Measurements from ENCODE around the gene FOXG1. TPM values are rescaled to one million over a fixed set of nuclear protein-coding genes. Genes with fewer than 3 reads are reported as not detected.

FOXG1 gene
- total and polyA plus RNA-seq, 2 donors (not counting 1 experiment from before 2014, with no cell fraction given), result not detected

DNA sequence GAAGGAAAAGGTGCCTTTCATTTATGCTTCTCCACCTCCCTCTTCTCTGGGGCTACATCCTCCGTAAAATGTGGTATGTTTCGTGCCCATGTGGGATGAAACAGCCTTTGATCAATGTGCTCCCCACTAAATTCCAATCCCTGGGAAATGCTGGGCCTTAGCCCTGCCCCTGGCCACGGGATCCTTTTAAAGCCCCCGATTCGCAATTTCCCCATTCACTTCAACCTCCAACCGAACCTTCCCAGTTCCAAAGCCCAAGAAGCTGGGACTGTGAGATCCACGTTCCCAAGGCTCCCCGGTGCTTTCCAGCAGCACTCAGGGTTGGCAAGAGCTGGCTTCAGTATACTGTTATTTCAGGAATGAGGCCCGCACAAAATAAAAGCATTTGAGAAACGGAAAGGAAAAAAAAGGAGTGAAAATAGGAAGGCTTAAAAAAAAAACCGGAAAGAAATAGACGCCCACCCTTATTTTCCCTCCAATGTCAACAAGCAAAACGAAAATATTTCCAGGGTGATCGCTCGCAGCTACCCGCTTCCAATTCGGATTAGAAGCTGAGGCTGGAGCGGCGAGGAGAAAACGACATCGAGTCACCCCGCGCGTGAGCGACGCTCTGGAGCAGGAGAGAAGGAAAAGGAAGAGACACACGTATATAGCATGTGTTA lies 1.3 kb upstream of the FOXG1 start:
- Mint-ChIP-seq H3K4me3 (peak overlapping the region; percentile 44), H3K9me3 (ENCODE audit: insufficient read depth) (no peaks in the 10 kb centered on the region), H3K27ac (peak overlapping the region; percentile 41), H3K4me1 (peaks cover 20% of the 10 kb centered on the region), H3K27me3 (peaks cover 60% of the 10 kb centered on the region)
- Histone ChIP-seq H4K20me1 (ENCODE audit: control insufficient read depth, insufficient read depth, low read length, poor library complexity, severe bottlenecking) (no peaks in the 10 kb centered on the region), H3K9ac (ENCODE audit: low read length) (no peak overlapping the region), H3K4me3 (ENCODE audit: control extremely low read depth in 1 of 5, extremely low read depth in 1 of 5, insufficient read depth in 1 of 5, low read depth in 2 of 5, low read length in 4 of 5) (no peak overlapping the region), H2AFZ (ENCODE audit: insufficient read depth, low read depth, low read length, poor library complexity, severe bottlenecking) (peak overlapping the region; percentile 22), H3K36me3 (replicated peaks in 1 of 2; ENCODE audit: control extremely low read depth in 1 of 2, control insufficient read depth in 1 of 2, extremely low read depth in 1 of 2, insufficient read depth in 2 of 2, low read length in 1 of 2) (no peaks in the 10 kb centered on the region), H3K27ac (ENCODE audit: low read length in 2 of 2) (no peak overlapping the region), H3K79me2 (ENCODE audit: control insufficient read depth, insufficient read depth, low read length) (no peaks in the 10 kb centered on the region), H3K27me3 (replicated peaks in 1 of 4; ENCODE audit: control extremely low read depth in 1 of 4, control insufficient read depth in 3 of 4, insufficient read depth in 4 of 4, low read length in 3 of 4) (peaks cover 0 to 52% (median 32%) of the 10 kb centered on the region in 4 experiments), H3K4me1 (ENCODE audit: control insufficient read depth in 2 of 2, insufficient read depth in 2 of 2, low read length in 2 of 2) (peaks cover 0 to 23% of the 10 kb centered on the region in 2 donors), H3K9me3 (ENCODE audit: control extremely low read depth in 1 of 3, control insufficient read depth in 2 of 3, insufficient read depth in 1 of 3, low read length in 2 of 3) (peaks cover 0 to 22% (median 0%) of the 10 kb centered on the region in 3 donors), H3K4me2 (replicated peaks; ENCODE audit: low read depth, low read length, poor library complexity, severe bottlenecking) (peak overlapping the region; percentile 68)
- 12% methylated on average over 21 of the region's 27 CpGs for WGBS (ENCODE audit: insufficient coverage)
- intact Hi-C loops (cut with micrococcal nuclease), result no loop called here
- ChIA-PET CTCF (interaction anchor here (1.1 kb wide), 1 partner anchor 10 kb away, joined by 4 read pairs; no protein-coding TSS in a partner anchor), POLR2A (no interaction called here)
- DNase-seq (no peak), ATAC-seq (ENCODE audit: low read depth) (no peak)
- no peak for TF ChIP-seq EZH2 (IDR thresholded peaks at IDR 0.05; ENCODE audit: borderline replicate concordance, insufficient read depth, low read depth, low read length, poor library complexity, severe bottlenecking)
- TF ChIP-seq, protein P1, sequence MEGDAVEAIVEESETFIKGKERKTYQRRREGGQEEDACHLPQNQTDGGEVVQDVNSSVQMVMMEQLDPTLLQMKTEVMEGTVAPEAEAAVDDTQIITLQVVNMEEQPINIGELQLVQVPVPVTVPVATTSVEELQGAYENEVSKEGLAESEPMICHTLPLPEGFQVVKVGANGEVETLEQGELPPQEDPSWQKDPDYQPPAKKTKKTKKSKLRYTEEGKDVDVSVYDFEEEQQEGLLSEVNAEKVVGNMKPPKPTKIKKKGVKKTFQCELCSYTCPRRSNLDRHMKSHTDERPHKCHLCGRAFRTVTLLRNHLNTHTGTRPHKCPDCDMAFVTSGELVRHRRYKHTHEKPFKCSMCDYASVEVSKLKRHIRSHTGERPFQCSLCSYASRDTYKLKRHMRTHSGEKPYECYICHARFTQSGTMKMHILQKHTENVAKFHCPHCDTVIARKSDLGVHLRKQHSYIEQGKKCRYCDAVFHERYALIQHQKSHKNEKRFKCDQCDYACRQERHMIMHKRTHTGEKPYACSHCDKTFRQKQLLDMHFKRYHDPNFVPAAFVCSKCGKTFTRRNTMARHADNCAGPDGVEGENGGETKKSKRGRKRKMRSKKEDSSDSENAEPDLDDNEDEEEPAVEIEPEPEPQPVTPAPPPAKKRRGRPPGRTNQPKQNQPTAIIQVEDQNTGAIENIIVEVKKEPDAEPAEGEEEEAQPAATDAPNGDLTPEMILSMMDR (IDR thresholded peaks at IDR 0.05), result no peak

- no peak overlapping the region for H3K27ac Mint-ChIP-seq
- Histone ChIP-seq H3K4me3 (ENCODE audit: control extremely low read depth in 1 of 5, extremely low read depth in 1 of 5, insufficient read depth in 1 of 5, low read depth in 2 of 5, low read length in 4 of 5) (peak overlapping the region in 3 of 5 experiments; percentile 18 to 33 (median 25)), H2AFZ (ENCODE audit: insufficient read depth, low read depth, low read length, poor library complexity, severe bottlenecking) (peak overlapping the region; percentile 22), H3K4me1 (ENCODE audit: control insufficient read depth in 2 of 2, insufficient read depth in 2 of 2, low read length in 2 of 2) (peaks cover 0 to 23% of the 10 kb centered on the region in 2 donors), H3K79me2 (ENCODE audit: control insufficient read depth, insufficient read depth, low read length) (no peaks in the 10 kb centered on the region), H3K27me3 (replicated peaks in 1 of 4; ENCODE audit: control extremely low read depth in 1 of 4, control insufficient read depth in 3 of 4, insufficient read depth in 4 of 4, low read length in 3 of 4) (peaks cover 0 to 48% (median 32%) of the 10 kb centered on the region in 4 experiments), H3K9me3 (ENCODE audit: control extremely low read depth in 1 of 3, control insufficient read depth in 2 of 3, insufficient read depth in 1 of 3, low read length in 2 of 3) (peaks cover 0 to 22% (median 0%) of the 10 kb centered on the region in 3 donors), H3K4me2 (replicated peaks; ENCODE audit: low read depth, low read length, poor library complexity, severe bottlenecking) (peak overlapping the region; percentile 68), H3K9ac (ENCODE audit: low read length) (peak overlapping the region; percentile 35), H4K20me1 (ENCODE audit: control insufficient read depth, insufficient read depth, low read length, poor library complexity, severe bottlenecking) (no peaks in the 10 kb centered on the region), H3K27ac (ENCODE audit: low read length in 2 of 2) (no peak overlapping the region), H3K36me3 (replicated peaks in 1 of 2; ENCODE audit: control extremely low read depth in 1 of 2, control insufficient read depth in 1 of 2, extremely low read depth in 1 of 2, insufficient read depth in 2 of 2, low read length in 1 of 2) (no peaks in the 10 kb centered on the region)
- TF ChIP-seq, protein P1 (IDR thresholded peaks at IDR 0.05), result no peak
- no peak for TF ChIP-seq EZH2 (IDR thresholded peaks at IDR 0.05; ENCODE audit: borderline replicate concordance, insufficient read depth, low read depth, low read length, poor library complexity, severe bottlenecking)
- WGBS (ENCODE audit: insufficient coverage), result 9% methylated on average over 29 of the region's 33 CpGs
- ATAC-seq (ENCODE audit: low read depth), result no peak
- intact Hi-C loops (cut with micrococcal nuclease), result no loop called here
- H3K9me3 Mint-ChIP-seq (ENCODE audit: insufficient read depth), result no peaks in the 10 kb centered on the region
- no peak for DNase-seq
- peaks cover 62% of the 10 kb centered on the region for H3K27me3 Mint-ChIP-seq
- CTCF ChIA-PET, result interaction anchor here (1.1 kb wide), 1 partner anchor 11 kb away, joined by 4 read pairs; no protein-coding TSS in a partner anchor
- H3K4me3 Mint-ChIP-seq, result peak overlapping the region; percentile 85
- H3K4me1 Mint-ChIP-seq, result peaks cover 20% of the 10 kb centered on the region
- POLR2A ChIA-PET, result no interaction called here
These were observed 637 bp upstream of the FOXG1 start for GRCh38 chr14:28765831-28766468.
